ENCODE results near the gene FPGS.

The FPGS gene

GRCh38 chr9:127854960-127855359, 52.3 kb downstream of the FPGS start:
- Histone ChIP-seq H3K27ac (ENCODE audit: low read depth, low read length, poor library complexity, severe bottlenecking) (no peak overlapping the region), H3K4me1 (ENCODE audit: insufficient read depth, low read length, severe bottlenecking) (no peaks in the 10 kb centered on the region), H3K27me3 (ENCODE audit: insufficient read depth, low read length) (peaks cover 3% of the 10 kb centered on the region), H3K4me3 (ENCODE audit: low read depth, low read length, poor library complexity, severe bottlenecking) (no peak overlapping the region), H3F3A (ENCODE audit: insufficient read depth, low read length) (no peaks in the 10 kb centered on the region), H3K9ac (ENCODE audit: low read length) (no peak overlapping the region), H3K79me2 (ENCODE audit: insufficient read depth, low read length) (no peaks in the 10 kb centered on the region), H2AFZ (ENCODE audit: low read length) (no peak overlapping the region), H3K4me2 (ENCODE audit: low read length) (no peak overlapping the region), H4K20me1 (ENCODE audit: insufficient read depth, low read length) (no peaks in the 10 kb centered on the region), H3K36me3 (ENCODE audit: insufficient read depth, low read length) (peaks cover under 1% of the 10 kb centered on the region; the same call in 1 of the 2 replicates), H3K9me3 (ENCODE audit: low read length) (0 out of 2 replicates have a peak, but pooled peaks cover 1% of the 10 kb centered on the region), H3K9me2 (ENCODE audit: low read depth, low read length) (no peaks in the 10 kb centered on the region)
- no peak for TF ChIP-seq EZH2 (IDR thresholded peaks at IDR 0.05; ENCODE audit: borderline replicate concordance, low read length)
- TF ChIP-seq CTCF (IDR thresholded peaks at IDR 0.05; ENCODE audit: low read length): no peak

GRCh38 chr9:127855522-127855921, 52.8 kb downstream of the FPGS start:
- H3F3A ChIP-seq (ENCODE audit: insufficient read depth, low read length): no peaks in the 10 kb centered on the region
- H3K27ac ChIP-seq (ENCODE audit: low read depth, low read length, poor library complexity, severe bottlenecking): no peak overlapping the region
- no peaks in the 10 kb centered on the region for H3K4me1 ChIP-seq (ENCODE audit: insufficient read depth, low read length, severe bottlenecking)

GRCh38 chr9:127856094-127856728, 53.5 kb downstream of the FPGS start:
- H3K36me3 ChIP-seq (ENCODE audit: insufficient read depth, low read length): no peaks in the 10 kb centered on the region
- H3K27me3 ChIP-seq (ENCODE audit: insufficient read depth, low read length): peaks cover 3% of the 10 kb centered on the region
- H3K9me3 ChIP-seq (ENCODE audit: low read length): no peaks in the 10 kb centered on the region
- H3K4me1 ChIP-seq (ENCODE audit: insufficient read depth, low read length, severe bottlenecking): no peaks in the 10 kb centered on the region
- no peaks in the 10 kb centered on the region for H3K79me2 ChIP-seq (ENCODE audit: insufficient read depth, low read length)
- H4K20me1 ChIP-seq (ENCODE audit: insufficient read depth, low read length): no peaks in the 10 kb centered on the region
- no peaks in the 10 kb centered on the region for H3F3A ChIP-seq (ENCODE audit: insufficient read depth, low read length)
- H3K4me2 ChIP-seq (ENCODE audit: low read length): no peak overlapping the region
- no peak overlapping the region for H2AFZ ChIP-seq (ENCODE audit: low read length)
- no peak overlapping the region for H3K4me3 ChIP-seq (ENCODE audit: low read depth, low read length, poor library complexity, severe bottlenecking)
- no peaks in the 10 kb centered on the region for H3K9me2 ChIP-seq (ENCODE audit: low read depth, low read length)
- H3K9ac ChIP-seq (ENCODE audit: low read length): no peak overlapping the region
- TF ChIP-seq EZH2 (IDR thresholded peaks at IDR 0.05; ENCODE audit: borderline replicate concordance, low read length) (no peak), CTCF (IDR thresholded peaks at IDR 0.05; ENCODE audit: low read length) (no peak)
- H3K27ac ChIP-seq (ENCODE audit: low read depth, low read length, poor library complexity, severe bottlenecking): no peak overlapping the region

More at GRCh38 chr9:127855522-127855921, 52.8 kb downstream of the FPGS start:
- no peak for TF ChIP-seq EZH2 (IDR thresholded peaks at IDR 0.05; ENCODE audit: borderline replicate concordance, low read length)
- no peak for TF ChIP-seq CTCF (IDR thresholded peaks at IDR 0.05; ENCODE audit: low read length)
- Histone ChIP-seq H2AFZ (ENCODE audit: low read length) (no peak overlapping the region), H4K20me1 (ENCODE audit: insufficient read depth, low read length) (no peaks in the 10 kb centered on the region), H3K36me3 (ENCODE audit: insufficient read depth, low read length) (no peaks in the 10 kb centered on the region), H3K9ac (ENCODE audit: low read length) (no peak overlapping the region), H3K4me3 (ENCODE audit: low read depth, low read length, poor library complexity, severe bottlenecking) (no peak overlapping the region), H3K27me3 (ENCODE audit: insufficient read depth, low read length) (peaks cover 3% of the 10 kb centered on the region), H3K9me3 (ENCODE audit: low read length) (no peaks in the 10 kb centered on the region), H3K4me2 (ENCODE audit: low read length) (no peak overlapping the region), H3K9me2 (ENCODE audit: low read depth, low read length) (no peaks in the 10 kb centered on the region), H3K79me2 (ENCODE audit: insufficient read depth, low read length) (no peaks in the 10 kb centered on the region)
